ENCODE measurements around the gene PCARE. TPM values are rescaled to one million over a fixed set of nuclear protein-coding genes. Genes with fewer than 3 reads are reported as not detected.

The PCARE gene
- total and polyA plus RNA-seq, 4 donors = not detected

GRCh38 chr2:29063056-29063455, 11.3 kb downstream of the PCARE start:
- no peak for TF ChIP-seq FOXA1 (IDR thresholded peaks at IDR 0.05)
- TF ChIP-seq MAX (IDR thresholded peaks at IDR 0.05) = no peak
- TF ChIP-seq HNF4A (conservative IDR thresholded peaks at IDR 0.05) = no peak
- no peak overlapping the region for H3K9ac ChIP-seq (ENCODE audit: low read depth in 1 of 2, low read length in 2 of 2)
- DNase-seq (ENCODE audit: low spot score) = no peak
- H3K27ac ChIP-seq (ENCODE audit: low read depth in 1 of 2, low read length in 2 of 2) = no peak overlapping the region
- no peak overlapping the region for H3K4me3 ChIP-seq (ENCODE audit: low read depth in 1 of 3, low read length in 3 of 3)
- 80% methylated on average over 6 of the region's 6 CpGs for WGBS
- H3K4me1 ChIP-seq (ENCODE audit: control insufficient read depth in 4 of 4, insufficient read depth in 4 of 4, low read length in 3 of 4) = no peaks in the 10 kb centered on the region
- H3K9me3 ChIP-seq (ENCODE audit: control insufficient read depth in 4 of 4, low read length in 3 of 4) = no peaks in the 10 kb centered on the region
- no peaks in the 10 kb centered on the region for H3K27me3 ChIP-seq (ENCODE audit: control insufficient read depth in 4 of 4, insufficient read depth in 4 of 4, low read length in 3 of 4)
- no peaks in the 10 kb centered on the region for H3K36me3 ChIP-seq (ENCODE audit: control insufficient read depth in 4 of 4, insufficient read depth in 3 of 4, low read depth in 1 of 4, low read length in 3 of 4)

GRCh38 chr2:29062371-29062770, 12.0 kb downstream of the PCARE start:
- no peaks in the 10 kb centered on the region for H3K9me3 ChIP-seq (ENCODE audit: control insufficient read depth in 4 of 4, low read length in 3 of 4)
- H3K36me3 ChIP-seq (ENCODE audit: control insufficient read depth in 4 of 4, insufficient read depth in 3 of 4, low read depth in 1 of 4, low read length in 3 of 4) = no peaks in the 10 kb centered on the region
- no peak overlapping the region for H3K9ac ChIP-seq (ENCODE audit: low read depth in 1 of 2, low read length in 2 of 2)
- H3K27ac ChIP-seq (ENCODE audit: low read depth in 1 of 2, low read length in 2 of 2) = no peak overlapping the region
- no peaks in the 10 kb centered on the region for H3K4me1 ChIP-seq (ENCODE audit: control insufficient read depth in 4 of 4, insufficient read depth in 4 of 4, low read length in 3 of 4)
- no peak for DNase-seq (ENCODE audit: low spot score)
- H3K27me3 ChIP-seq (ENCODE audit: control insufficient read depth in 4 of 4, insufficient read depth in 4 of 4, low read length in 3 of 4) = no peaks in the 10 kb centered on the region
- WGBS = 89% methylated on average over 10 of the region's 10 CpGs
- TF ChIP-seq EGR1 (IDR thresholded peaks at IDR 0.05; ENCODE audit: low read depth in 2 of 2) = no peak
- no peak for TF ChIP-seq ZBTB33 (IDR thresholded peaks at IDR 0.05)
- TF ChIP-seq GABPA (IDR thresholded peaks at IDR 0.05 in 1 of 2, conservative IDR thresholded peaks at IDR 0.05 in 1 of 2) = no peak
- TF ChIP-seq FOXA2 (IDR thresholded peaks at IDR 0.05) = no peak
- no peak for TF ChIP-seq TAF1 (conservative IDR thresholded peaks at IDR 0.05)
- TF ChIP-seq MAX (IDR thresholded peaks at IDR 0.05) = no peak
- TF ChIP-seq RAD21 (IDR thresholded peaks at IDR 0.05) = no peak
- TF ChIP-seq YY1 (IDR thresholded peaks at IDR 0.05) = no peak
- no peak for TF ChIP-seq RXRA (IDR thresholded peaks at IDR 0.05)
- no peak for TF ChIP-seq HNF4G (IDR thresholded peaks at IDR 0.05)
- no peak overlapping the region for H3K4me3 ChIP-seq (ENCODE audit: low read depth in 1 of 3, low read length in 3 of 3)

- Histone ChIP-seq H3K36me3 (ENCODE audit: control insufficient read depth in 4 of 4, insufficient read depth in 3 of 4, low read depth in 1 of 4, low read length in 3 of 4) (no peaks in the 10 kb centered on the region), H3K4me1 (ENCODE audit: control insufficient read depth in 4 of 4, insufficient read depth in 4 of 4, low read length in 3 of 4) (no peaks in the 10 kb centered on the region), H3K27ac (ENCODE audit: low read depth in 1 of 2, low read length in 2 of 2) (no peak overlapping the region), H3K27me3 (ENCODE audit: control insufficient read depth in 4 of 4, insufficient read depth in 4 of 4, low read length in 3 of 4) (no peaks in the 10 kb centered on the region), H3K9me3 (ENCODE audit: control insufficient read depth in 4 of 4, low read length in 3 of 4) (no peaks in the 10 kb centered on the region), H3K4me3 (ENCODE audit: low read depth in 1 of 3, low read length in 3 of 3) (no peak overlapping the region), H3K9ac (ENCODE audit: low read depth in 1 of 2, low read length in 2 of 2) (no peak overlapping the region)
- WGBS = 87% methylated on average over 3 of the region's 3 CpGs
- DNase-seq (ENCODE audit: low spot score) = no peak
- TF ChIP-seq GABPA (IDR thresholded peaks at IDR 0.05 in 1 of 2, conservative IDR thresholded peaks at IDR 0.05 in 1 of 2) (no peak), JUND (IDR thresholded peaks at IDR 0.05) (no peak), ZBTB33 (IDR thresholded peaks at IDR 0.05) (no peak), FOXA1 (IDR thresholded peaks at IDR 0.05) (no peak), ATF3 (IDR thresholded peaks at IDR 0.05) (no peak), YY1 (IDR thresholded peaks at IDR 0.05) (no peak), NR2F2 (IDR thresholded peaks at IDR 0.05) (no peak), HNF4A (conservative IDR thresholded peaks at IDR 0.05) (no peak), REST (IDR thresholded peaks at IDR 0.05) (no peak), SP1 (IDR thresholded peaks at IDR 0.05) (no peak), CTCF (IDR thresholded peaks at IDR 0.05; ENCODE audit: low read depth, low read length, missing input control) (no peak), RAD21 (IDR thresholded peaks at IDR 0.05) (no peak)
Measured at GRCh38 chr2:29061616-29062015, 12.7 kb downstream of the PCARE start.
